GM19372 (cell line): ENCODE measurements around the gene TANGO6.

Source experiments
- ATAC-seq: cut with Tn5 transposase; IDR thresholded peaks from one replicate; pipeline ENCODE4 v1.9.1; 2021; ENCODE audit warnings: mild to moderate bottlenecking, low read depth, moderate library complexity; ENCODE audit not compliant: unreplicated experiment

The TANGO6 gene

GRCh38 chr16:68907297-68907696 lies 64.0 kb downstream of the TANGO6 start:
- ATAC-seq = no peak

DNA sequence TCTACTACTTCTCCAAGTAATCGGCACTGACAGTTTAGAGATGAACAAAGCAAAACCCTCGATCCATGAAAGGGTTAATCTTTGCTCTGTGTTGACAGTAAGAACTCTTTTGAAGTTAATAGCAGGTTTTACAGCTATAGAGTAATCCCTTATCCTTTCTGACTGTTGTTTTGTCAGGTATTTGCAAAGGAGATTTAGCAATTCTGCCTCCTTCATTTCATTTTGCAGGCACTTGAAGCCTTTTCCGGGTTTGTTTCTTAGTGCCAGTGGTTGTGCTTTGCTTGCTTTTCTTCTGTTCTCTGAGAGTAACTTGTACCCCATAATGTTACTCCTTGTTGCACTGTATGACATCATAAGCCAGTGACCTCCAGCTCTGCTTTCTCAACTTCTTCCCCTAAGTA lies 64.5 kb downstream of the TANGO6 start:
- ATAC-seq = no peak

DNA sequence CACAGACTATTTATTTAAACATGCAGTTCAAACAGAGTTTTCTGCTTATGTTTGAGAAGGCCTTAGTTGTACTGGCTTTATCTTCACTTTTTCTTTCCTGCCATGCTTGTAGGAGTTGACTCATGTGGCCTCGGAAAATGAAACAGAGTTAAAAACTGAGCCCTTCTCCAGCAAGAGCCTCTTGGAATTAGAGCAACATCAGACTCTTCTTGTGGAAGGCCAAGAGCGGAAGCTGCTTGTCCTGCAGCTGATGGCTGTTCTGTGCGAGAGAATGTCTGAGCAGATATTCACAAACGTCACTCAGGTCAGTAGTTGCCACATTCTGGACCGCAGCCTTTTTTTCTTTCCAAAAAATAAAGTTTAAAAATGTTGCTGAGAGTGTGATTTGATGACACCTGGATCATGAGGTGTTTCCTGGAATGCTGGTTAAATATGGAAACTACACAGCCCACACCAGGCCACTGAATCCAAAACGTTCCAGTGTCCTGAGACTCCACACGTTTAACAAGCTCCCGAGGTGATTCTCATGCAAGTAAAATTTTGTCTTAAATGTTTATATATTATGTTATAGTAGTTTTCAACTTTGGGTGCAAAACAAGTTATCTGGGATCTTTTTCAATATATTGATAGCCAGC lies 65.9 kb downstream of the TANGO6 start:
- ATAC-seq = no peak

DNA sequence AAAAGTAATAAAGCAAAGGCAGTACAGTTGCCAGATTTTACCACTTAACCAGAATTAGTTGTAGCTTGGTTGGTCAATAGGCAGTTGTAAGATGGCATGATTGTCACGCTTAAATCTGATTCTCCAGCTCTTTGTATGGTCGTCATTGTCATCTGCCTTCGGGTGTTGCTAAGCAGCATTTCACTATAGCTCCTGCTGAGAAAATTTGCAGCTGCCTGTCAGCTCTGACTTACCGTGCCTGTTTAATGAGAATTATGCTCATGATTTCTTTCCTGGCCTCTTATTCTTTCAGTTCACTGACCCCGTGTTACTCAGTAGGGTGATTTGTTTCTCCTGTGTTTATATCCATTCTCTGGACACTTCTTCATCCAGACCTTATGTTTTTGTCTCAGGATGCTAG lies 66.7 kb downstream of the TANGO6 start:
- no peak for ATAC-seq

GRCh38 chr16:68915589-68915988 lies 72.3 kb downstream of the TANGO6 start:
- no peak for ATAC-seq

GRCh38 chr16:68917541-68917940 lies 74.2 kb downstream of the TANGO6 start:
- ATAC-seq = no peak

DNA sequence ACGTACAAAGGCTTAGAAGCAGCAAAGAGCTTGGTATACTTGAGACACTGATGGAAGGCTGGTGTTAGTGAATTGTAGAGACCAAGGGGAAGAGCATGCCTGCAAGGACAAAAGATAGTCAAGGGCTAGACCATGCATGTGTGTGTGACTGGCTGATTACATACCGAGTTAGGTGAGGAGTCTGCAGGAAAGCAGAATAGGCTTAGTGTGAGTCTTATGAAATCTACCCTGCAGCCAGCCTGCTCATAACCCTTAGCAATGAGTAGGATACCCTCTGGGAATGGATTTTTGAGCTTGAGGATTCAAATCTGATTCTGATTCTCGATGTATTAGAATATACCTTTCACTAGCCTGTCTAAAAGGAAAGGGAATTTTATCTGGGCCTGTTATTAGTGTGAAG lies 77.0 kb downstream of the TANGO6 start:
- ATAC-seq = no peak

- ATAC-seq = no peak
Observed at GRCh38 chr16:68921637-68922036, 78.3 kb downstream of the TANGO6 start.

DNA sequence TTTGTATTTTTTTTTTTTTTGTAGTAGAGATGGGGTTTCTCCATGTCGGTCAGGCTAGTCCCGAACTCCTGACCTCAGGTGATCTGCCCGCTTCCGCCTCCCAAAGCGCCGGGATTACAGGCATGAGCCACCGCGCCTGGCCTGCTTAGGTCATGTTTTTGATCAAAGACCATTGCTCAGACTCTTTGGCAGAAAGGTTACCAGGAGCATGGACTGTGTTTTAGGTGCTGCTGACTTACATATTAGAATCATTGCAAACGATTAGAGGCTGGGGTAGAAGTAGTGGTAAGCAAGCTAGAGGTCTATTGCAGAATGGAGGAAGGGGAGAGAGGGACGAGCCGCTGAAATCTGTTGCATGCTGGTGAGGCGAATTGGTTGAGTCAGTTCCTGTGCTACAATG lies 79.8 kb downstream of the TANGO6 start:
- ATAC-seq = no peak

GRCh38 chr16:68927018-68927417 lies 83.7 kb downstream of the TANGO6 start:
- ATAC-seq = no peak

- ATAC-seq = no peak
Observed at GRCh38 chr16:68931196-68931595, 87.9 kb downstream of the TANGO6 start.

GRCh38 chr16:68934402-68934801 lies 91.1 kb downstream of the TANGO6 start:
- ATAC-seq = no peak

DNA sequence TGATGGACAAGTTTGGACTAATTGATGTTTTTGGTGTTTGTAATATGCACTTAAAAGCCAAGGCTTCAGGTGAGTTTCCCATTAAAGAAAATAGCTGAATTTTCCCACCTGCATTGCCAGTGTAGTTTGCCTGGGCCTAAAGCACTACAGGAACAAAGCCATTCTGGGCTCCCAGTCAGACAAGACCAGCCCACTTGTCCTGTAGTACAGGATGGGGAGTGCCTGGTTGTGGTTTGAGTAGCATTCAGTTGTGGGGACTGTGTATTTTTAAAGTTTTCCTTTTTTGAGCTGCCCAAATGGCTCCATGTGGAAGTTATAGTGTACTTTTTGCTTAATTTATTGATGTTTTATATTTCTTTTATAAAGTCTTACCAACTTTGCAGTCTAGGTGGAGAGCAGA lies 91.7 kb downstream of the TANGO6 start:
- no peak for ATAC-seq

DNA sequence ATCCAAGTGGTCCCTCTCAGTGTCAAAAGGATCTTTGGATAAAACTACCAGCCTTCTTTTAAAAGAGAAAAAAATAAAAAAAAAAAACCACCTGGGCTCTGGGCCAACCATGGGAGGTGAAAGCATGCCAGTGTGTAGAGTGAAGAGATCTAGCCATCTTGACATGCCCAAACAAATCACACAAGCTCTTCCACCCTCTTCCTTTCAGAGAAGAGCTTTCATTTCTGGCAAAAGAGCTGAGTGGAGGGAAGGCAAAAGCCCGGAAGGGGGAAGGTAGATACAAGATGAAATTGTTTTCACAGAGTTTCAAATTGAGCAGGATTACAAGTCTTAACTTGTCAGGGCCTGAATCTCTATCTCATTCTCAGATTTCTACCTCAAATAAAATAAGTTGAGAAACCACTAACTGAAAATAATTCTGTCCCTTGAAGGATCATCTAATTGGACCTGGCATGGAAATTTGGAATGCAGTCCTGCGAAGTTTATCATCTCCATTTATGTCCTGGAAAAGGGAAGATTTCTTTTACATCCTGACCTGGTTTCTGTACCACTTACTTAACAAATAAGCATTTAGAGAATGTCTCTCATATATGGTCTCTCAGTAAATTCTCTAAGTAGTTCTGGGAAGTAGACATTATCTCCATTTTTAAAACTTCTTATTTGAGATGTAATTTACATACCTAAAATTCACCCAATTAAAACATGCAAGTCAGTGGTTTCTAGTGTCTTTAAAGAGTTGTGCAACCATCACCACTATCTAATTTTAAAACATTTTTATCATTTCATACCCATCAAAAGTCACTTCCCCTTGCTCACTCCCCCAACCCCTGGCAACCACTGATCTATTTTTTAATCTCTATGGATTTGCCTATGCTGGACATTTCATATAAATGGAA lies 93.7 kb downstream of the TANGO6 start:
- no peak for ATAC-seq

DNA sequence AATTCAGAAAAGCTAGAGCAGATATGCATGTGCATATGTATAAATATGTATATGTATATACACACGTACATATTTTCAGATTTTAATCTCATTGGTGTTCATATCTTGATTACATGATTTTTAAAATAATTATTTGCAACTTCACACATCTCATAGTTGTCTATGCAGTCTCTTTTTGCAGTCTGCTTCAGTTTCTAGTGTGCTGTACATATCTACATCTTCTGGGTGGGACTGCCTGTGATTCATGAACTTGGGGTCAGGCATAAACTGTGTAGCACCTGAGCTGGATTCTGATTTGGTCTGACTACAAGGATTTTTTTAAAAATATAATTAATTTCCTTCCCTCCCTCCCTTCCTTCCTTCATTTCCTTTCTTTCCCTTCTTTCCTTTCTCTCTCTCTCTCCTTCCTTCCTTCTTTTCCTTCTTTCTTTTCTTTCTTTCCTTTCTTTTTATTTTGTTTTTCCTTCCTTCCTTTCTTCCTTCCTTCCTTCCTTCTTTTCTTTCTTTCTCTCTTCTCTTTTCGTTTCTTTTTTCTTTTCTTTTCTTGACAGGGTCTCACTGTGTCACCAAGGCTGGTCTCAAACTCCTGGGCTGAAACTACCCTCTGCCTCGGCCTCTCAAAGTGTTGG lies 96.5 kb downstream of the TANGO6 start:
- no peak for ATAC-seq

- ATAC-seq = no peak
Observed at GRCh38 chr16:68940816-68941215, 97.5 kb downstream of the TANGO6 start.

- no peak for ATAC-seq
Observed at GRCh38 chr16:68943961-68944360, 100.6 kb downstream of the TANGO6 start.

DNA sequence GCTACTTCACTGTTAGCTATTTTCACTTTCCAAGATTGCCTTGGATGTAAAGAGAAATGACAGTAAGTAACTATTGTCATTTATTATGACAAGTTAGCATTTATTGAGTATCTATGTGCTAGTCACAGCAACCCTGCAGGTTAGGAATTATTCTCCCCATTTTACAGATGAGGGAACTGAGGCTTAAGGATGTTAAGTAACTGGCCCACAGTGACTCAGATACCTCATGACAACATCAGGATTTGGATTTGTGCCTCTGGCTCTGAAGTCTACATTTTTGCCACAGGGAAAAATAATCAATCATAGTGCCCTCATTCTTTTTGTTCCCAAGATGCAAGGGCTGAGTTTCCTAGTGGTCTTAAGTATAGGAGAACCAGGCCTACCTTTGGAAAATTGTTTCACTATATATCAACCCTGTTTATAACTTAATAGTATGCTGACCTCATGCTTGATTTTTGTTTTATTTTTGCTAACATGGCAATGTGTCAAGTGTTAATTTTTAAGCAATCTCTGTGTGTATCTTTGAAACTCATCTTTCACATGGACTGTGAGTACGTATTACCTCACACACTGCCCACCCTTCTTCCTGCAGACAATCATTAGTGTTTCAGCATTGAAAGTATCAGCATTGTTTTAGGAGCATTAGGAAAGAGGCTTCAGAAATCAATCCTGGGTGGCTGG lies 105.0 kb downstream of the TANGO6 start:
- no peak for ATAC-seq

- ATAC-seq = no peak
Observed at GRCh38 chr16:68951991-68952877, 108.9 kb downstream of the TANGO6 start.
